H1 (cell line): Measurements from ENCODE around the gene NRXN3. TPM values are rescaled to one million over a fixed set of nuclear protein-coding genes. Genes with fewer than 3 reads are reported as not detected.
A peak's percentile ranks its signal among the peaks of the same experiment; 100 is the strongest.

Source experiments
- CTCF ChIA-PET: fragments of 300-600 bp; sonication (Branson Sonifier 250); formaldehyde crosslinking; loops from one replicate; lab custom pipeline; 2021; ENCODE audit not compliant: partially characterized antibody; lab: Charles Lee
- POLR2A ChIA-PET: fragments of 300-600 bp; sonication (Branson Sonifier 250); formaldehyde crosslinking; loops from one replicate; lab custom pipeline; 2021; ENCODE audit warnings: inconsistent platforms; ENCODE audit not compliant: partially characterized antibody; lab: Charles Lee
- DNase-seq, 2 experiments: peaks; one replicate each; pipeline versions ENCODE4 v3.0.0 to v3.0.0-alpha.2; 2010 to 2022; ENCODE audit warnings: low spot score in 2 of 2, low read depth in 1 of 2, mixed read lengths in 1 of 2
- FAIRE-seq: peaks from 2 replicates; lab custom pipeline; 2011; peaks lifted over from hg19 to GRCh38; lab: Jason Lieb, UNC
- H2AFZ ChIP-seq: 2 replicates; pipeline ENCODE4 v1.8.1; 2012; ENCODE audit warnings: low read length, inconsistent platforms
- H2AK5ac ChIP-seq: 2 replicates; pipeline ENCODE4 v1.6.1; 2013; ENCODE audit warnings: low read depth, low read length
- H2BK120ac ChIP-seq: replicated peaks from 2 replicates; pipeline ENCODE3; 2013; ENCODE audit warnings: low read depth, low read length, inconsistent platforms
- H2BK12ac ChIP-seq: 2 replicates; pipeline ENCODE4 v1.6.1; 2013; ENCODE audit warnings: low read depth, low read length
- H2BK15ac ChIP-seq: 2 replicates; pipeline ENCODE4 v1.6.1; 2013; ENCODE audit warnings: low read length
- H2BK20ac ChIP-seq: 2 replicates; pipeline ENCODE4 v1.6.1; 2013; ENCODE audit warnings: low read length
- H2BK5ac ChIP-seq: 2 replicates; pipeline ENCODE4 v1.6.1; 2013; ENCODE audit warnings: low read depth, low read length
- H3K14ac ChIP-seq: 2 replicates; pipeline ENCODE4 v1.6.1; 2013; ENCODE audit warnings: inconsistent platforms; ENCODE audit not compliant: insufficient read length
- H3K18ac ChIP-seq: 2 replicates; pipeline ENCODE4 v1.6.1; 2013; ENCODE audit warnings: low read length; ENCODE audit errors: extremely low read depth
- H3K23ac ChIP-seq: 2 replicates; pipeline ENCODE4 v1.6.1; 2013; ENCODE audit warnings: inconsistent platforms; ENCODE audit not compliant: insufficient read length
- H3K23me2 ChIP-seq: 2 replicates; pipeline ENCODE4 v1.6.1; 2013; ENCODE audit warnings: low read depth, low read length
- H3K27ac ChIP-seq: 2 replicates; pipeline ENCODE4 v1.6.1; 2011; ENCODE audit warnings: low read depth, low read length, inconsistent platforms
- H3K27me3 ChIP-seq, 4 experiments: replicated peaks in 1 of 4; 1 replicate in 1 of 4; 2 replicates in 3 of 4; pipeline versions ENCODE4 v1.6.1 to v1.8.1; 2011 to 2013; ENCODE audit warnings: low read length in 3 of 4, mild to moderate bottlenecking in 3 of 4, inconsistent platforms in 2 of 4, mixed read lengths in 2 of 4, moderate library complexity in 1 of 4; ENCODE audit not compliant: control insufficient read depth in 3 of 4, insufficient read depth in 3 of 4; ENCODE audit errors: extremely low read depth in 1 of 4
- H3K36me3 ChIP-seq, 4 experiments: 2 replicates each; pipeline versions ENCODE4 v1.6.1 to v1.8.1; 2011 to 2013; ENCODE audit warnings: mild to moderate bottlenecking in 4 of 4, low read length in 3 of 4, moderate library complexity in 2 of 4, control low read depth in 1 of 4, inconsistent platforms in 1 of 4; ENCODE audit not compliant: insufficient read depth in 4 of 4, control insufficient read depth in 2 of 4
- H3K4ac ChIP-seq: replicated peaks from 2 replicates; pipeline ENCODE3; 2013; ENCODE audit warnings: low read length, low read depth, mixed read lengths, inconsistent platforms; ENCODE audit not compliant: insufficient read length
- H3K4me1 ChIP-seq, 4 experiments: replicated peaks in 1 of 4; 1 replicate in 1 of 4; 2 replicates in 3 of 4; pipeline versions ENCODE4 v1.6.1 to v1.8.1; 2011 to 2013; ENCODE audit warnings: low read length in 3 of 4, inconsistent platforms in 2 of 4, mixed read lengths in 1 of 4; ENCODE audit not compliant: insufficient read depth in 4 of 4, control insufficient read depth in 3 of 4
- H3K4me2 ChIP-seq, 2 experiments: 2 replicates each; pipeline versions ENCODE4 v1.6.1 to v1.8.1; 2011 to 2013; ENCODE audit warnings: low read depth in 2 of 2, low read length in 2 of 2, control low read depth in 1 of 2, inconsistent platforms in 1 of 2, mild to moderate bottlenecking in 1 of 2; ENCODE audit not compliant: insufficient read depth in 1 of 2
- H3K4me3 ChIP-seq, 4 experiments: fragments of 200-600, 300-600 bp in 1 of 4; sonication (generic), shearing (Covaris generic), sonication (Bioruptor Twin) in 1 of 4; 2 replicates each; pipeline versions ENCODE4 v1.5.1 to v1.8.1; 2011 to 2016; ENCODE audit warnings: low read length in 4 of 4, low read depth in 3 of 4, control low read depth in 2 of 4, inconsistent platforms in 2 of 4, mild to moderate bottlenecking in 2 of 4, mixed read lengths in 1 of 4, moderate library complexity in 1 of 4; ENCODE audit not compliant: insufficient read depth in 2 of 4; ENCODE audit errors: extremely low read depth in 1 of 4
- H3K56ac ChIP-seq: replicated peaks from 2 replicates; pipeline ENCODE3; 2013; ENCODE audit warnings: low read depth, mild to moderate bottlenecking, mixed read lengths, low read length, inconsistent platforms; ENCODE audit not compliant: insufficient read length
- H3K79me1 ChIP-seq: 2 replicates; pipeline ENCODE4 v1.6.1; 2013; ENCODE audit warnings: low read depth, low read length, control low read depth
- H3K79me2 ChIP-seq, 2 experiments: 2 replicates each; pipeline versions ENCODE4 v1.6.1 to v1.8.1; 2012 to 2013; ENCODE audit warnings: low read length in 2 of 2, mild to moderate bottlenecking in 2 of 2, inconsistent platforms in 1 of 2; ENCODE audit not compliant: insufficient read depth in 2 of 2, control insufficient read depth in 1 of 2
- H3K9ac ChIP-seq, 4 experiments: replicated peaks in 1 of 4; 1 replicate in 1 of 4; 2 replicates in 3 of 4; pipeline versions ENCODE4 v1.6.1 to v1.8.1; 2011 to 2013; ENCODE audit warnings: low read depth in 3 of 4, low read length in 3 of 4, control low read depth in 2 of 4, mild to moderate bottlenecking in 2 of 4, moderate library complexity in 2 of 4, inconsistent platforms in 1 of 4; ENCODE audit errors: extremely low read depth in 1 of 4
- H3K9me3 ChIP-seq, 2 experiments: 2 replicates each; pipeline versions ENCODE4 v1.6.1 to v1.8.1; 2012 to 2013; ENCODE audit warnings: mild to moderate bottlenecking in 2 of 2, moderate library complexity in 2 of 2, control low read depth in 1 of 2, inconsistent platforms in 1 of 2, low read depth in 1 of 2, low read length in 1 of 2, mixed read lengths in 1 of 2; ENCODE audit not compliant: insufficient read depth in 2 of 2
- H4K20me1 ChIP-seq, 2 experiments: replicated peaks in 1 of 2; 2 replicates each; pipeline versions ENCODE3 to v1.8.1; 2011 to 2013; ENCODE audit warnings: inconsistent platforms in 2 of 2, low read length in 2 of 2, mild to moderate bottlenecking in 1 of 2; ENCODE audit not compliant: insufficient read depth in 2 of 2, control insufficient read depth in 1 of 2
- H4K5ac ChIP-seq: 2 replicates; pipeline ENCODE4 v1.6.1; 2013; ENCODE audit warnings: low read length, low read depth, mixed read lengths, inconsistent platforms; ENCODE audit not compliant: insufficient read length
- H4K8ac ChIP-seq: 2 replicates; pipeline ENCODE4 v1.8.0; 2013; ENCODE audit warnings: mild to moderate bottlenecking, moderate library complexity, low read length, inconsistent platforms; ENCODE audit not compliant: insufficient read depth; ENCODE audit errors: extremely low read depth
- H4K91ac ChIP-seq: replicated peaks from 2 replicates; pipeline ENCODE3; 2013; ENCODE audit warnings: low read length, mixed read lengths, inconsistent platforms; ENCODE audit not compliant: insufficient read length
- CEBPB ChIP-seq: IDR thresholded peaks from 2 replicates; pipeline ENCODE4 v1.6.1; 2012; ENCODE audit warnings: low read depth, low read length
- CHD1 ChIP-seq: IDR thresholded peaks from 2 replicates; pipeline ENCODE4 v1.6.1; 2012; ENCODE audit warnings: low read depth, low read length, improper control_type of control experiment
- GABPA ChIP-seq: IDR thresholded peaks from 2 replicates; pipeline ENCODE4 v1.6.1; 2011; ENCODE audit warnings: mild to moderate bottlenecking, low read length, moderate library complexity, borderline replicate concordance; ENCODE audit not compliant: insufficient read depth
- JUND ChIP-seq: IDR thresholded peaks from 2 replicates; pipeline ENCODE4 v1.6.1; 2011; ENCODE audit warnings: mild to moderate bottlenecking, improper control_type of control experiment, low read length
- KDM1A ChIP-seq: fragments of 200-600, 300-600 bp; sonication (generic); IDR thresholded peaks from 2 replicates; pipeline ENCODE4 v1.7.1; 2016; ENCODE audit warnings: mild to moderate bottlenecking, low read length, borderline replicate concordance
- MAFK ChIP-seq: IDR thresholded peaks from 2 replicates; pipeline ENCODE4 v1.6.1; 2012; ENCODE audit warnings: low read depth, mild to moderate bottlenecking, improper control_type of control experiment, low read length
- POLR2AphosphoS5 ChIP-seq: IDR thresholded peaks from 2 replicates; pipeline ENCODE4 v1.6.1; 2011; ENCODE audit warnings: low read depth, low read length
- POU5F1 ChIP-seq: IDR thresholded peaks from 2 replicates; pipeline ENCODE4 v1.6.1; 2011; ENCODE audit warnings: low read depth, mild to moderate bottlenecking, low read length, moderate library complexity
- RAD21 ChIP-seq, 2 experiments: IDR thresholded peaks in 1 of 2; conservative IDR thresholded peaks in 1 of 2; 2 replicates each; pipeline ENCODE4 v1.6.1; 2011; ENCODE audit warnings: low read depth in 2 of 2, low read length in 2 of 2, improper control_type of control experiment in 1 of 2, inconsistent platforms in 1 of 2, mild to moderate bottlenecking in 1 of 2, moderate library complexity in 1 of 2
- SAP30 ChIP-seq: fragments of 300-600 bp; sonication (generic); IDR thresholded peaks from 2 replicates; pipeline ENCODE4 v1.7.1; 2012; ENCODE audit warnings: low read length, moderate library complexity, mild to moderate bottlenecking, inconsistent platforms; ENCODE audit not compliant: insufficient read depth, insufficient replicate concordance
- SIX5 ChIP-seq: IDR thresholded peaks from 2 replicates; pipeline ENCODE4 v1.6.1; 2011; ENCODE audit warnings: mild to moderate bottlenecking, low read depth, low read length
- TAF7 ChIP-seq: optimal IDR thresholded peaks from 2 replicates; pipeline ENCODE3; 2011; ENCODE audit warnings: low read depth, mild to moderate bottlenecking, inconsistent platforms, low read length, moderate library complexity, borderline replicate concordance
- TCF12 ChIP-seq: IDR thresholded peaks from 2 replicates; pipeline ENCODE4 v1.6.1; 2011; ENCODE audit warnings: low read depth, mild to moderate bottlenecking, low read length
- YY1 ChIP-seq: IDR thresholded peaks from 2 replicates; pipeline ENCODE4 v1.6.1; 2011; ENCODE audit warnings: low read depth, mild to moderate bottlenecking, low read length
- ZNF274 ChIP-seq: IDR thresholded peaks from 2 replicates; pipeline ENCODE4 v1.7.0; 2012; ENCODE audit warnings: low read length, borderline replicate concordance; ENCODE audit errors: extremely low read depth
- polyA plus RNA-seq, 7 experiments: library from polyadenylated mRNA; depleted of rRNA in 3 of 7; stranded (reverse) in 5 of 7; unstranded in 2 of 7; fragments of >200 nt in 5 of 7; fragments of 200-250 nt in 2 of 7; gene quantifications; 1 replicate in 5 of 7; 2 replicates in 1 of 7; 4 replicates in 1 of 7; pipeline versions ENCODE4 v1.2.1 to v1.2.3, GENCODE V29; 2011 to 2013; ENCODE audit warnings: missing spikeins in 2 of 7, mixed read lengths in 2 of 7
- total RNA-seq: library from RNA; stranded (reverse); fragmentation: NEBNext Ultra II Directional; extraction: Animal tissue kit (Norgen Biotek cat#: 25700); gene quantifications from 2 replicates; pipeline ENCODE4 v1.2.1, GENCODE V29; 2021

NRXN3 gene
- total and polyA plus RNA-seq, 2 of the 8 experiments (the other 6 are each of a cell fraction or from before 2014, with no cell fraction given): 2.6 to 4.1 TPM

DNA sequence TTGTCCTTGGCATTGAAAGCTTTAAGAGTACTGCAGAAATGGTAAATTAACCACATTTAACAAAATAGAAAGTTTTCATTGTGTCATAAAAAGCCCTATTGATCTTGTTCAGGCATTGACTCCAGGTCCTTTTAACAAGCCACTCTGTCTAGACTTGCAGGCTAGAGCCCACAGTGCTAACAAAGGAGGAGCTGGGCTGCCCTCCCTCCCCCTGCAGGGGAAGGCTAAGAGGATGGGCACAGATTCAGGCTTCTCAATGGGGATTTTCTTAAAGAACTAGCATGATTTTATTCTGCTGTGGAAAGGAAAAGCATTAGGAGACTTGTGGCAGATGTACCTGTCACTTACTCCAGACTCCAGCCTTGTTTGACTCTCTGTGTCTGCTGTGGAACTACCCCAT is 463.6 kb downstream of the NRXN3 start:
- Histone ChIP-seq H3K27ac (no peak overlapping the region), H2BK20ac (no peak overlapping the region), H4K5ac (no peak overlapping the region), H3K23ac (no peak overlapping the region), H3K27me3 (peaks cover 0 to 2% (median 0%) of the 10 kb centered on the region in 4 experiments; a peak in 1 of 7 replicates), H3K9ac (no peak overlapping the region), H3K9me3 (no peaks in the 10 kb centered on the region), H2BK120ac (no peak overlapping the region), H2AK5ac (no peak overlapping the region), H3K4me3 (no peak overlapping the region), H3K4me1 (peaks cover 0 to 5% (median 1%) of the 10 kb centered on the region in 4 experiments; a peak in 2 of 7 replicates), H3K56ac (no peak overlapping the region), H3K14ac (no peak overlapping the region), H3K18ac (no peak overlapping the region), H3K23me2 (no peaks in the 10 kb centered on the region), H2AFZ (peak overlapping the region; percentile 94), H3K79me2 (no peaks in the 10 kb centered on the region), H3K4me2 (no peak overlapping the region; a peak in 1 of 4 replicates), H2BK15ac (no peak overlapping the region), H2BK12ac (no peak overlapping the region), H4K20me1 (no peaks in the 10 kb centered on the region), H4K91ac (no peak overlapping the region), H3K79me1 (no peaks in the 10 kb centered on the region), H4K8ac (no peak overlapping the region), H3K4ac (no peak overlapping the region), H2BK5ac (no peak overlapping the region), H3K36me3 (no peaks in the 10 kb centered on the region)
- FAIRE-seq (no peak), DNase-seq (no peak)
- CTCF ChIA-PET: interaction anchor here (0.7 to 1.5 kb wide), 3 partner anchors 18 to 118 kb away, joined by 3 to 6 read pairs (median 3); no protein-coding TSS in a partner anchor
- POLR2A ChIA-PET: no interaction called here
- TF ChIP-seq GABPA (no peak), CHD1 (no peak), MAFK (no peak), JUND (no peak), POLR2AphosphoS5 (no peak), TCF12 (no peak), YY1 (no peak), SAP30 (no peak), RAD21 (IDR thresholded peaks at IDR 0.05 in 1 of 2, conservative IDR thresholded peaks at IDR 0.05 in 1 of 2; ENCODE audit: low read depth in 2 of 2, low read length in 2 of 2) (no peak), POU5F1 (no peak), ZNF274 (no peak), SIX5 (no peak), TAF7 (no peak), CEBPB (no peak), KDM1A (no peak)
